PC-3 (cell line): ENCODE measurements around the gene ARRB1. TPM values are rescaled to one million over a fixed set of nuclear protein-coding genes. Genes with fewer than 3 reads are reported as not detected.

Experiments used
- ATAC-seq: fragments of 200-7000 bp; cut with Tn5 transposase; 2 replicates; pipeline ENCODE4 v1.9.1; 2020; ENCODE audit warnings: mild to moderate bottlenecking, moderate library complexity
- BruUV-seq: library from RNA; stranded (reverse); fragments of 400-500 nt; replicated peaks from 2 replicates; lab custom pipeline; 2021; lab: Mats Ljungman, UMichigan
- CTCF ChIA-PET: fragments of 300-600 bp; sonication (Branson Sonifier 250); formaldehyde crosslinking; loops from one replicate; lab custom pipeline; 2022; ENCODE audit warnings: antibody characterized with exemption; lab: Charles Lee
- POLR2A ChIA-PET: fragments of 300-600 bp; sonication (Branson Sonifier 250); formaldehyde crosslinking; loops from one replicate; lab custom pipeline; 2022; ENCODE audit warnings: antibody characterized with exemption; ENCODE audit not compliant: unreplicated experiment; lab: Charles Lee
- DNase-seq: peaks from one replicate; pipeline ENCODE4 v3.0.0-alpha.2; 2015
- H2AFZ ChIP-seq: fragments of 300-600 bp; sonication (generic); 2 replicates; pipeline ENCODE4 v1.6.0; 2016; ENCODE audit warnings: antibody characterized with exemption, low read length
- H3F3A ChIP-seq: fragments of 300-600 bp; sonication (generic); one replicate; pipeline ENCODE4 v1.6.0; 2017; ENCODE audit warnings: antibody characterized with exemption, low read length, control low read depth, mild to moderate bottlenecking; ENCODE audit not compliant: unreplicated experiment
- H3K27ac ChIP-seq: fragments of 300-600 bp; sonication (generic); 2 replicates; pipeline ENCODE4 v1.5.1; 2016; ENCODE audit warnings: mild to moderate bottlenecking, low read length
- H3K27me3 ChIP-seq: fragments of 300-600 bp; sonication (generic); 2 replicates; pipeline ENCODE4 v1.6.1; 2016; ENCODE audit warnings: low read length, mixed read lengths
- H3K36me3 ChIP-seq: fragments of 300-600 bp; sonication (generic); 2 replicates; pipeline ENCODE4 v1.6.1; 2016; ENCODE audit warnings: low read depth, mixed run types, low read length, mixed read lengths
- H3K4me1 ChIP-seq: fragments of 300-600 bp; sonication (generic); 2 replicates; pipeline ENCODE4 v1.5.1; 2016; ENCODE audit warnings: low read length; ENCODE audit not compliant: insufficient read depth
- H3K4me2 ChIP-seq: fragments of 300-600 bp; sonication (generic); 2 replicates; pipeline ENCODE4 v1.6.0; 2016; ENCODE audit warnings: low read length
- H3K4me3 ChIP-seq: fragments of 300-600 bp; sonication (generic); 2 replicates; pipeline ENCODE4 v1.5.1; 2016; ENCODE audit warnings: mild to moderate bottlenecking, low read length, mixed read lengths
- H3K79me2 ChIP-seq: fragments of 300-600 bp; sonication (generic); 2 replicates; pipeline ENCODE4 v1.6.1; 2017; ENCODE audit warnings: low read length, mixed read lengths
- H3K9ac ChIP-seq: fragments of 300-600 bp; sonication (generic); 2 replicates; pipeline ENCODE4 v1.6.0; 2016; ENCODE audit warnings: mild to moderate bottlenecking, low read length
- H3K9me2 ChIP-seq: fragments of 300-600 bp; sonication (generic); replicated peaks from 2 replicates; pipeline ENCODE4 v1.6.1; 2016; ENCODE audit warnings: mixed run types, low read length, mixed read lengths
- H3K9me3 ChIP-seq: fragments of 300-600 bp; sonication (generic); 2 replicates; pipeline ENCODE4 v1.6.1; 2016; ENCODE audit warnings: low read length, mixed read lengths
- H4K20me1 ChIP-seq: fragments of 300-600 bp; sonication (generic); 2 replicates; pipeline ENCODE4 v1.6.1; 2016; ENCODE audit warnings: low read length, mixed read lengths
- EZH2 ChIP-seq: fragments of 300-600 bp; sonication (generic); IDR thresholded peaks from one replicate; pipeline ENCODE4 v1.6.1; 2017; ENCODE audit warnings: antibody characterized with exemption, mild to moderate bottlenecking, low read length; ENCODE audit not compliant: unreplicated experiment
- EZH2phosphoT487 ChIP-seq: fragments of 300-600 bp; sonication (generic); IDR thresholded peaks from 2 replicates; pipeline ENCODE4 v1.6.1; 2018; ENCODE audit warnings: mild to moderate bottlenecking, antibody characterized with exemption, low read length, borderline replicate concordance
- intact Hi-C: fragments of 100-400 bp; cut with micrococcal nuclease; formaldehyde crosslinking; loops from 2 replicates; pipeline ENCODE4 v1.9.0; 2023
- total RNA-seq: library from RNA; depleted of rRNA; stranded (reverse); fragments of >200 nt; gene quantifications from 2 replicates; pipeline ENCODE4 v1.2.3, GENCODE V29; 2014
- TF ChIP-seq, protein P1 (sequence below): fragments of 300-600 bp; sonication (generic); conservative IDR thresholded peaks from 2 replicates; pipeline ENCODE4 v1.5.1; 2017; ENCODE audit warnings: antibody characterized with exemption, low read depth, mild to moderate bottlenecking, low read length

ARRB1 gene
- total RNA-seq, 1 experiment from 2014 or later: 19.1 TPM

- ATAC-seq: no peak
- POLR2A ChIA-PET: no interaction called here
- Histone ChIP-seq H4K20me1 (no peaks in the 10 kb centered on the region), H2AFZ (no peak overlapping the region), H3K27me3 (no peaks in the 10 kb centered on the region), H3K4me3 (no peak overlapping the region), H3K4me1 (no peaks in the 10 kb centered on the region), H3F3A (no peaks in the 10 kb centered on the region), H3K79me2 (no peaks in the 10 kb centered on the region), H3K9ac (no peak overlapping the region), H3K9me3 (no peaks in the 10 kb centered on the region), H3K4me2 (no peak overlapping the region), H3K9me2 (no peaks in the 10 kb centered on the region), H3K36me3 (no peaks in the 10 kb centered on the region), H3K27ac (no peak overlapping the region)
- no peak for DNase-seq
- intact Hi-C loops: no loop called here
- TF ChIP-seq EZH2phosphoT487 (no peak), EZH2 (no peak)
- TF ChIP-seq, protein P1, sequence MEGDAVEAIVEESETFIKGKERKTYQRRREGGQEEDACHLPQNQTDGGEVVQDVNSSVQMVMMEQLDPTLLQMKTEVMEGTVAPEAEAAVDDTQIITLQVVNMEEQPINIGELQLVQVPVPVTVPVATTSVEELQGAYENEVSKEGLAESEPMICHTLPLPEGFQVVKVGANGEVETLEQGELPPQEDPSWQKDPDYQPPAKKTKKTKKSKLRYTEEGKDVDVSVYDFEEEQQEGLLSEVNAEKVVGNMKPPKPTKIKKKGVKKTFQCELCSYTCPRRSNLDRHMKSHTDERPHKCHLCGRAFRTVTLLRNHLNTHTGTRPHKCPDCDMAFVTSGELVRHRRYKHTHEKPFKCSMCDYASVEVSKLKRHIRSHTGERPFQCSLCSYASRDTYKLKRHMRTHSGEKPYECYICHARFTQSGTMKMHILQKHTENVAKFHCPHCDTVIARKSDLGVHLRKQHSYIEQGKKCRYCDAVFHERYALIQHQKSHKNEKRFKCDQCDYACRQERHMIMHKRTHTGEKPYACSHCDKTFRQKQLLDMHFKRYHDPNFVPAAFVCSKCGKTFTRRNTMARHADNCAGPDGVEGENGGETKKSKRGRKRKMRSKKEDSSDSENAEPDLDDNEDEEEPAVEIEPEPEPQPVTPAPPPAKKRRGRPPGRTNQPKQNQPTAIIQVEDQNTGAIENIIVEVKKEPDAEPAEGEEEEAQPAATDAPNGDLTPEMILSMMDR: no peak
- no TSS peak for BruUV-seq
- CTCF ChIA-PET: no interaction called here
Measured at GRCh38 chr11:75273411-75274391, 77.8 kb downstream of the ARRB1 start.

DNA sequence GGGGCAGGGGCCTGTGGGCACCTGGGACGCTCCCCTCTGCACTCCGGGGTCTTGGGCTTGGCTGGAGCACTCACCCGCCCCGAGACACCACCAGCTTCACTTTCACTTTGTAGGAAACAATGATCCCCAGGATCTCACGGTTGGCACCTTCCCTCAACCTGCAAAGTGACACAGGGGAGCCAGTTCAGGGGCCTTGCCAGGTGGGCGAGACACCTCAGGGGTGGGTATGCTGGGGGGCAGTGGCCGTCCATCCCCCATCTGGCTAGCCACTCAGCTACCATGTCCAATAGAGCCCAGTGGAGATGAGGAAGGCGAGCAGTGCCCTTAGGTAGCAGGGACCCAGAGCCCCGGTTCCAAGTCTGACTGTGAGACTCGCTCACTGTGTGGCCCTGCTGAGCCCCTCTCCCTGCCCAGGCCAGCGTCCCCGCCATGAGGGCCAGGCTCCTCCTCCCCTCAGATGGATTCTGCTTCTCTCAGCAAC lies 78.6 kb downstream of the ARRB1 start:
- ATAC-seq: no peak
- CTCF ChIA-PET: interaction anchor here (0.6 kb wide), 1 partner anchor 17 kb away, joined by 3 read pairs; no protein-coding TSS in a partner anchor

More for the DNA sequence above, 78.6 kb downstream of the ARRB1 start:
- BruUV-seq: no TSS peak
- Histone ChIP-seq H3K36me3 (no peaks in the 10 kb centered on the region), H4K20me1 (no peaks in the 10 kb centered on the region), H3K79me2 (no peaks in the 10 kb centered on the region), H3K4me3 (no peak overlapping the region), H3K4me2 (no peak overlapping the region), H3K4me1 (no peaks in the 10 kb centered on the region), H3K9me3 (no peaks in the 10 kb centered on the region), H3K9me2 (no peaks in the 10 kb centered on the region), H3K27ac (no peak overlapping the region), H2AFZ (no peak overlapping the region), H3K27me3 (no peaks in the 10 kb centered on the region), H3F3A (no peaks in the 10 kb centered on the region), H3K9ac (no peak overlapping the region)
- intact Hi-C loops: no loop called here
- TF ChIP-seq EZH2 (no peak), EZH2phosphoT487 (no peak)
- TF ChIP-seq, protein P1: no peak
- POLR2A ChIA-PET: no interaction called here
- no peak for DNase-seq
